HG03139 (cell line): ENCODE data around the gene SLC25A34.

Experiments
- ATAC-seq: cut with Tn5 transposase; IDR thresholded peaks from one replicate; pipeline ENCODE4 v1.9.1; 2021; ENCODE audit not compliant: unreplicated experiment

The SLC25A34 gene

GRCh38 chr1:15712168-15712567 is 23.9 kb upstream of the SLC25A34 start:
- ATAC-seq, result no peak

DNA sequence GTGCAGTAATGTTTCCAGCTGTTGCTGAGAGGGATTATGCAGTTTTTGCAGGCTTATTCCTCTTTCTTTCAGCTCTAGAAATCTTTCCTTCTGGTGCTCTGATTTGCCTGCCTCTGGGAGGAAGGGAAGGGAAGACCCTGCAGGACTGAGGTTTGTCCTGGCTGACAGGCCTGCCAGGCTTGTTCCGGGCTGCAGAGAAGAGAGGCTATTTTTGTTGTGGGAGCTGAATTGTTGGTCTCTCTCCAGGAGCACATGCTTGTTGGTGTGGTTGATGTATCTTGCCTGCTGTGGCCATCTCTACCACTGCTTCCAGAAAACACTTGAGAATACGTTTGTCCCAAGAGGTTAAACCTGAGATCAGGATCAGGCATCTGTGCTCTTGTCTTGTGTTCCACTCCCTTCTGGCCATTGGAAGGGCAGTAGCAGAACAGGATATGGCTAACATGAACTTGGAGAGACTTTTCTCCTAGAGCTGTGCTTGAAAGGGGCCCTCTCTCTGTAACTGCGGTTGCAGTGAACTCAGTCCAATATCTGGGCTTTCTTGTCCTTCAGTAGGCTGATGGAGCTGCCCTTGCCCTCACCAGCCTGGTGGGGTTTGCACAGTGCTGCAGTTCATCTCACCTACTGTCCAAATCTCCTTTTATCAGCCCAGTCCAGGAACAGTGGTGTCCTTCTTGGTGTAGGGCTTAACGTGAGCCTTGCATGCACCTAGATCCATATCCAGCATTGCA is 21.5 kb upstream of the SLC25A34 start:
- ATAC-seq, result no peak

DNA sequence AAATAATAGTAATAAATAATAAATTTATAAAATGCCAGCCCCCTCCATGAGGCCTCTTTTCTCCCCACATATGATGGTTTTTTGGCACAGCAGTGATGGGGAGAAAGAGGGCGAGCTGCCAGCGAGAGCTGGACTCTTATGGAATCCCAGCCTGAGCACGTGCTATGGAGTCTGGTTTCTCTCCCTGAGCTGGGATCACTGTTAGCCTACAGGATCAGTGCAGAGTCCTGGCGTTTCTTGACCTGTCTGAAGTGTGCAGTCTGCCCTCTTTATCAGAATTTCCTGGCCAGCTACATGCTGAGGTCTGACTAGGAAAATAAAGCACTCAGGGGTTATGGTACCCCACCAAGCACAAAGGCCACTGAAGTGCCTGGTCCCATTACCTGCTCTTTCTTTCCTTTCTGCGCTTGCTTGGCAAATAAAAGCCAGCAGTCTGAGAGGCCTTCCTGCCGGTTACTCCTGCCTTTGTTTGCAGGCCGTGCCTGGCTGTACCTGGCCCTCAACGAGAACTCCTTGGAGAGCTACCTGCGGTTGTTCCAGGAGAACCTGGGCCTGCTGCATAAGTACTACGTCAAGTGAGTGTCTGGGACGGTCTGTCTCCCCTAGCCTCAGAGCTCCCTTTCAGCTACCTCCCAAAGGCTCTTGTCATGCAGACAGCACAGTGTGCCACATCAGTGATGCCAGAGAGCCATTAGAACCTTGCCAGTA is 18.5 kb upstream of the SLC25A34 start:
- no peak for ATAC-seq

GRCh38 chr1:15718199-15718601 is 17.9 kb upstream of the SLC25A34 start:
- no peak for ATAC-seq

- no peak for ATAC-seq
These were observed 16.5 kb upstream of the SLC25A34 start for GRCh38 chr1:15719381-15720120.

GRCh38 chr1:15720861-15721260 is 15.2 kb upstream of the SLC25A34 start:
- ATAC-seq, result no peak

DNA sequence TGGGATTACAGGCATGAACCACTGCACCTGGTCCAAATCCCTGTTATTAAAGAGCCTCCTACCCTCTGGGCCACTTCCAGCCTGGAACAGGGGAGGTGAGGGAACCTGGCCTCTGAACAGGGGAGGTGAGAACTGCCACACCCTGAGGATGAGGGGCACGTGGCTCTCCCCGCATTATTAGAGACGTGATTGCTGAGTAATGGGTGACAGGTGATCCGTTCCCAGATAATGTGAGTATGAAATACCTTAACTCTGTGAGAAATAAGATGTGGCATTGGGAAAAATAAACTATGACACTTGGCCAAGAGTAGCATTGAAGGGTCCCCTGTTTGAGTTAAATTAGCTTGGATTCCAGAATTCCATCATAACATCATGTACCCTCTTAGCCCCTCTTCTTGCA is 13.6 kb upstream of the SLC25A34 start:
- ATAC-seq, result no peak

- no peak for ATAC-seq
These were observed 13.1 kb upstream of the SLC25A34 start for GRCh38 chr1:15722836-15723532.

DNA sequence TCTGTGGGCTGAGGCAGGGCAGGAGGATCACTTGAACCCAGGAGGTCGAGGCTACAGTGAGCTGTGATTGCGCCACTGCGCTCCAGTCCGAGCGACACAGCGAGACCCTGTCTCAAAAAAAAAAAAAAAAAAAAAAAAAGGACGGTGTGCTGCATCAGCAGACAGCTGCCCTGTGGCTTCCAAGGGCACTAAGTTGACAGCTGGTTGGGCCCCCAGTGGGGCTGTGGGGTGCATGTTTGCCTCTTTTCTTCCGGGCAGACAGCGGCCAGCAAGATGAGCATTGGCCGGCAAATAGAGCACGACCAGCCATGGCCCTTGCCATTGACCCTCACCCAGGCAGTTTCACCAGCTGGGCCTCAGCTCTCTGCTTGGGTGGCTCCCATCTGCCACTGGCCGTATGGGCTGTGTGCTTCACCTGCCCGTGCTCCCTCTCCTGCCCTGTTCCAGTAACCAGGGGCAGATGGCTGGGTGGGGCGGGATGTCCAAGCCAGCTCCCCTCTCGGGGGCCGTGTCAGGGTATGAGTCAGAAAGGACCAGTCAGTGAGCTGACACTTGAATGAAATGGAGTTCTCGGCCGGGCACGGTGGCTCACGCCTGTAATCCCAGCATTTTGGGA is 12.3 kb upstream of the SLC25A34 start:
- no peak for ATAC-seq

DNA sequence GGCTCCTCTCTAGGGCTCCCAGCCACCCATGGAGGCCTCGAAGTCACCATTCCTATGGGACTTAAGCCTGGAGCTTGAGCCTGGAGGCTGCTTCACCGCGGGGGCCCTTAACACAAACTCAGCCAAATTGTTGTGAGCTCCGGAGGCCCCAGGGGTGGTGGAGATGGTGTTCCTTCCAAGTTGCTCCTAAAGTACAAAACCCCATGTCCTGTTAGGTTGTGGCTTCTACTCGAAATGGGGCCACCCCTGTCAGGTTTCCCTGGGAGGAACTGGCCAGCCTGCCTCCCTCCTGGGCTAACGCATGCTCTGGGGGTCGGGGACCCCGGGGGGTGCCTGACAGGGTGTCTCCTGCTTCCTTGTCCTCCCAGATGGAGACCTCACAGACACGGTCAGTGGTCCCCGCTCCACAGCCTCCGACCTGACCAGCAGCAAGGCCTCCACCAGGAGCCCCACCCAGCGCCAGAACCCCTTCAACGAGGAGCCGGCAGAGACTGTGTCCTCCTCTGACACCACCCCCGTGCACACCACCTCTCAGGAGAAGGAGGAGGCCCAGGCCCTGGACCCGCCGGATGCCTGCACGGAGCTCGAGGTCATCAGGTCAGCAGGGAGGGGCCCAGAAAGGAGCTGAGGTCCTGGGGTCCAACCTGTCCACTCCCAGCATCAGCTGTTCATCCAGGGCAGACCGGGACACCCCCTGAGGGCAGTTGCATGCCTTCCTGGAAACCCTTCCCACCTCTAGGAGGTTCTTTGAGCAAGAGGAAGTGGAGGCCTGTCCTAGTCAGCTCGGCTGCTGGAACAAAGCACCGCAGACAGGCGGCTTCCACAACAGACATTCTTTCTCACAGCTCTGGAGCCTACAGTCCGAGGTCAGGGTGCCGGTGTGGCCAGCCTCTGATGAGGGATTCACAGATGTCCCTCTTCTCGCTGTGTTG is 10.8 kb upstream of the SLC25A34 start:
- no peak for ATAC-seq

- no peak for ATAC-seq
These were observed 9.6 kb upstream of the SLC25A34 start for GRCh38 chr1:15726508-15726907.

- no peak for ATAC-seq
These were observed 9.0 kb upstream of the SLC25A34 start for GRCh38 chr1:15727021-15727420.

DNA sequence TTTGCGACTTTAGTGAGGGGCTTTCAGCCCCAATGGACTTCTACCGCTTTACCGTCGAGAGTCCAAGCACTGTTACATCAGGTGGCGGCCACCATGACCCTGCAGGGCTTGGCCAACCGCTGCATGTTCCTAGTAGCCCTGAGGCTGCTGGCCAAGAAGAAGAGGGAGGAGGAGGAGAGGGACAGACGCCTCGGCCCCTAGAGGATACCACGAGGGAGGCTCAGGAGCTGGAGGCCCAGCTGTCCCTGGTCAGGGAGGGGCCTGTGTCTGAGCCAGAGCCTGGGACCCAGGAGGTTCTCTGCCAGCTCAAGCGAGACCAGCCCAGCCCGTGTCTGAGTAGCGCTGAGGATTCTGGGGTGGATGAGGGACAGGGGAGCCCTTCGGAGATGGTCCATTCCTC is 8.6 kb upstream of the SLC25A34 start:
- ATAC-seq, result no peak

DNA sequence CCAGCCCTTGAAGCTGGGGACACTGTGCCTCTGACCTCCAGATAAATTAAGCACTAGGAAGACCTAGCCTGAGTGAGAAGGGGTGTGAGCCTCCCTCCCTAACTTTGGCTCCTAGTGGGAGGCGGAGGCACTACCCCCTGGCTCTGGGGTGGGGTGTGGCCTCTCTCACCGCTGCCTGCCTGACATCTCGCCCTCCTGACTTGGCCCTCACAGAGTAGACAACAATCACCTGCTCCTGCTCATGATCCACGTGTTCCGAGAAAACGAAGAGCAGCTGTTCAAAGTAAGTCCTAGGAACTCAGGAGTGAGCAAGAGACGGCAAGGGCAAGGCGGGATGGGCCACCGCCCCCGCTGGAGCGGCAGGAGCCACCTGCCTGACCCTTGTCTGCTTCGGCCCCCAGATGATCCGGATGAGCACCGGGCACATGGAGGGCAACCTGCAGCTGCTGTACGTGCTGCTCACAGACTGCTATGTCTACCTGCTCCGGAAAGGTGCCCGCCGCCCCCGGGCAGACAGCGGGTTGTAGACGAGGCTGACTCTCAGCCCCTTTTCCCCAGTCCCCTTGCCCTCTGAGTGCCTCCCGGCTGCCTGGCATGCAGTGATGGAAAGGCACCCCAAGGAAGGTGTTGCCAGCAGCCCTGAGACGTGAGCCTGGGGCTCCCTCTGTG is 8.1 kb upstream of the SLC25A34 start:
- no peak for ATAC-seq

DNA sequence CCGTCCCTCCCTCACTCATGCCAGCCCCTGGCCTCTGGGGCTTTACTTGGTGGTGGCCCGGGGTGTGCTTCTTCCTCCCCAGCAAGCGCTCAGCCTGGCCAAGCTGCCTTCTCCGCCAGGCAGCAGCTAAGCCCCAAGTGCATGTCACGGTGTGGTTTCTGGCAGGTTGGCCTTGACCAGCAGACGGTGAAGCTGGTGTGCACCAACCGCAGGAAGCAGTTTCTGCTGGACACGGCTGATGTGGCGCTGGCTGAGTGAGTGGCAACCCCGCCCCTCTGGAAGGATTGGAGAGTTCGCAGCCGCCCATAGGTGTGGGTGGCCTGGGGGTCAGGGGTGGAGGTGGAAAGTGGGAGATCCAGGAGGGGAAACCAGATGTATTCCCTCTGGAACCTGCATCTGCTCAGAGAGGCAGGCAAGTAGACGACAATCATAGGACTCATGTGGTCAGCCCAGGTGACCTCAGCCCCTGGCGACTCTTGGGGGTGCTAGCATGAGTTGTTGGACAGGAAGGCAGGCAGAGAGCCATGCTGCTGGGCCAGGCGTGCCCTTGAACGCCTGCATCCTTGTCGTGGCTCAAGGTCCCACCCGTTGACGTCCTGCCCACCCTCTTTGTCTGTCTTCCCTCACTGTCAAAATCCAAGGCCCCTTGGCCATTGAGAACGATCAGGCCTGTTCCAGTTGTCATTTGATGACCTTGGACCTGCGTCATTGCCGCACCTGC is 7.0 kb upstream of the SLC25A34 start:
- no peak for ATAC-seq

DNA sequence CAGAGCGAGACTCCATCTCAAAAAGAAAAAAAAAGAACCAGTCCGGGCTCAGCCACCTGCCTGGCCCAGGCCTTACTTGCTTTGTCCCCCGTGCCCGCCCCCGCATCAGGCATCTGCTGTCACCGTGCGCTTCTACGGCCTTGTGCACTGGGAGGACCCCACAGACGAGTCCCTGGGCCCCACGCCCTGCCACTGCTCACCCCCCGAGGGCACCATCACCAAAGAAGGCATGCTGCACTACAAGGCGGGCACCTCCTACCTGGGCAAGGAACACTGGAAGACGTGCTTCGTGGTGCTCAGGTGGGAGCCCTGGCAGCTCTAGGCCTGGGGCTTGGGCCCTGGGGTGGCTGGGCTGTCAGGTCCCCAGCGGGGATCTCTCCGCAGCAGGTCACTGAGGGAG is 5.6 kb upstream of the SLC25A34 start:
- no peak for ATAC-seq

- ATAC-seq, result no peak
These were observed 5.1 kb upstream of the SLC25A34 start for GRCh38 chr1:15730936-15731335.
